ENCODE measurements around the gene CPAMD8. TPM values are rescaled to one million over a fixed set of nuclear protein-coding genes. Genes with fewer than 3 reads are reported as not detected.
A peak's percentile ranks its signal among the peaks of the same experiment; 100 is the strongest.

CPAMD8 gene
- total and polyA plus RNA-seq, 9 of the 15 experiments (the other 6 are each of a cell fraction or from before 2014, with no cell fraction given), result 0.20 to 2.1 (median 1.3) TPM

DNA sequence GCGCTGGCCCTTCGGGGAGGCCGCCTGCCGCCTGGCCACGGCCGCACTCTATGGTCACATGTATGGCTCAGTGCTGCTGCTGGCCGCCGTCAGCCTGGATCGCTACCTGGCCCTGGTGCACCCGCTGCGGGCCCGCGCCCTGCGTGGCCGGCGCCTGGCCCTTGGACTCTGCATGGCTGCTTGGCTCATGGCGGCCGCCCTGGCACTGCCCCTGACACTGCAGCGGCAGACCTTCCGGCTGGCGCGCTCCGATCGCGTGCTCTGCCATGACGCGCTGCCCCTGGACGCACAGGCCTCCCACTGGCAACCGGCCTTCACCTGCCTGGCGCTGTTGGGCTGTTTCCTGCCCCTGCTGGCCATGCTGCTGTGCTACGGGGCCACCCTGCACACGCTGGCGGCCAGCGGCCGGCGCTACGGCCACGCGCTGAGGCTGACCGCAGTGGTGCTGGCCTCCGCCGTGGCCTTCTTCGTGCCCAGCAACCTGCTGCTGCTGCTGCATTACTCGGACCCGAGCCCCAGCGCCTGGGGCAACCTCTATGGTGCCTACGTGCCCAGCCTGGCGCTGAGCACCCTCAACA is 136.6 kb downstream of the CPAMD8 start (continued):
- TF ChIP-seq, protein P1, sequence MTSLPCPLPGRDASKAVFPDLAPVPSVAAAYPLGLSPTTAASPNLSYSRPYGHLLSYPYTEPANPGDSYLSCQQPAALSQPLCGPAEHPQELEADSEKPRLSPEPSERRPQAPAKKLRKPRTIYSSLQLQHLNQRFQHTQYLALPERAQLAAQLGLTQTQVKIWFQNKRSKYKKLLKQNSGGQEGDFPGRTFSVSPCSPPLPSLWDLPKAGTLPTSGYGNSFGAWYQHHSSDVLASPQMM (CRISPR knock-in tag; IDR thresholded peaks at IDR 0.05), result no peak
- no peak for TF ChIP-seq POLR3A (IDR thresholded peaks at IDR 0.05; ENCODE audit: borderline replicate concordance, extremely low read depth, insufficient read depth, insufficient read length)
- peak; percentile 86 for TF ChIP-seq ZBTB17 (CRISPR knock-in tag; IDR thresholded peaks at IDR 0.05)
- no peak; the same call in 1 of the 2 replicates for TF ChIP-seq HOXB6 (CRISPR knock-in tag; IDR thresholded peaks at IDR 0.05; ENCODE audit: borderline replicate concordance)
- TF ChIP-seq TEAD1 (CRISPR knock-in tag; IDR thresholded peaks at IDR 0.05), result peak in 1 of 2 experiments; percentile 87; a peak in 2 of 4 replicates
- TF ChIP-seq ZNF217 (CRISPR knock-in tag; IDR thresholded peaks at IDR 0.05), result no peak
- TF ChIP-seq CTBP1 (IDR thresholded peaks at IDR 0.05; ENCODE audit: borderline replicate concordance), result peak; percentile 78
- TF ChIP-seq ILK (tag; IDR thresholded peaks at IDR 0.05; ENCODE audit: borderline replicate concordance, low read depth), result no peak
- peak; percentile 99 for TF ChIP-seq FUS (optimal IDR thresholded peaks at IDR 0.05; ENCODE audit: low read depth, low read length)
- TF ChIP-seq ELF4 (CRISPR knock-in tag; IDR thresholded peaks at IDR 0.05), result peak; percentile 50; the same call in 1 of the 2 replicates
- TF ChIP-seq ZFX (CRISPR knock-in tag; IDR thresholded peaks at IDR 0.05), result peak; percentile 97
- no peak for TF ChIP-seq RFX1 (IDR thresholded peaks at IDR 0.05)
- TF ChIP-seq BHLHE40 (IDR thresholded peaks at IDR 0.05; ENCODE audit: low read length), result peak; percentile 59; the same call in 1 of the 2 replicates
- TF ChIP-seq, protein P2, sequence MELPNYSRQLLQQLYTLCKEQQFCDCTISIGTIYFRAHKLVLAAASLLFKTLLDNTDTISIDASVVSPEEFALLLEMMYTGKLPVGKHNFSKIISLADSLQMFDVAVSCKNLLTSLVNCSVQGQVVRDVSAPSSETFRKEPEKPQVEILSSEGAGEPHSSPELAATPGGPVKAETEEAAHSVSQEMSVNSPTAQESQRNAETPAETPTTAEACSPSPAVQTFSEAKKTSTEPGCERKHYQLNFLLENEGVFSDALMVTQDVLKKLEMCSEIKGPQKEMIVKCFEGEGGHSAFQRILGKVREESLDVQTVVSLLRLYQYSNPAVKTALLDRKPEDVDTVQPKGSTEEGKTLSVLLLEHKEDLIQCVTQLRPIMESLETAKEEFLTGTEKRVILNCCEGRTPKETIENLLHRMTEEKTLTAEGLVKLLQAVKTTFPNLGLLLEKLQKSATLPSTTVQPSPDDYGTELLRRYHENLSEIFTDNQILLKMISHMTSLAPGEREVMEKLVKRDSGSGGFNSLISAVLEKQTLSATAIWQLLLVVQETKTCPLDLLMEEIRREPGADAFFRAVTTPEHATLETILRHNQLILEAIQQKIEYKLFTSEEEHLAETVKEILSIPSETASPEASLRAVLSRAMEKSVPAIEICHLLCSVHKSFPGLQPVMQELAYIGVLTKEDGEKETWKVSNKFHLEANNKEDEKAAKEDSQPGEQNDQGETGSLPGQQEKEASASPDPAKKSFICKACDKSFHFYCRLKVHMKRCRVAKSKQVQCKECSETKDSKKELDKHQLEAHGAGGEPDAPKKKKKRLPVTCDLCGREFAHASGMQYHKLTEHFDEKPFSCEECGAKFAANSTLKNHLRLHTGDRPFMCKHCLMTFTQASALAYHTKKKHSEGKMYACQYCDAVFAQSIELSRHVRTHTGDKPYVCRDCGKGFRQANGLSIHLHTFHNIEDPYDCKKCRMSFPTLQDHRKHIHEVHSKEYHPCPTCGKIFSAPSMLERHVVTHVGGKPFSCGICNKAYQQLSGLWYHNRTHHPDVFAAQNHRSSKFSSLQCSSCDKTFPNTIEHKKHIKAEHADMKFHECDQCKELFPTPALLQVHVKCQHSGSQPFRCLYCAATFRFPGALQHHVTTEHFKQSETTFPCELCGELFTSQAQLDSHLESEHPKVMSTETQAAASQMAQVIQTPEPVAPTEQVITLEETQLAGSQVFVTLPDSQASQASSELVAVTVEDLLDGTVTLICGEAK (IDR thresholded peaks at IDR 0.05), result 0 out of 2 replicates have a peak, but pooled peaks have one; percentile 32
- TF ChIP-seq, protein P2 (CRISPR knock-in tag; IDR thresholded peaks at IDR 0.05), result no peak
- no peak for TF ChIP-seq DIDO1 (tag; IDR thresholded peaks at IDR 0.05; ENCODE audit: low read depth)
- TF ChIP-seq, protein P3, sequence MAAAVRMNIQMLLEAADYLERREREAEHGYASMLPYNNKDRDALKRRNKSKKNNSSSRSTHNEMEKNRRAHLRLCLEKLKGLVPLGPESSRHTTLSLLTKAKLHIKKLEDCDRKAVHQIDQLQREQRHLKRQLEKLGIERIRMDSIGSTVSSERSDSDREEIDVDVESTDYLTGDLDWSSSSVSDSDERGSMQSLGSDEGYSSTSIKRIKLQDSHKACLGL (CRISPR knock-in tag; IDR thresholded peaks at IDR 0.05; ENCODE audit: borderline replicate concordance, poor library complexity, severe bottlenecking), result no peak
- TF ChIP-seq KLF1 (tag; IDR thresholded peaks at IDR 0.05), result no peak
- TF ChIP-seq HEY1 (CRISPR knock-in tag; IDR thresholded peaks at IDR 0.05; ENCODE audit: borderline replicate concordance), result no peak
- TF ChIP-seq CEBPB (tag; IDR thresholded peaks at IDR 0.05), result no peak
